ENCODE results near the gene ASB2. TPM values are rescaled to one million over a fixed set of nuclear protein-coding genes. Genes with fewer than 3 reads are reported as not detected.

ASB2 gene
- total RNA-seq, 1 experiment from 2014 or later = 0.35 TPM

- Histone ChIP-seq H3K9ac (ENCODE audit: extremely low read depth, insufficient read length, low read length) (no peak overlapping the region), H3K23ac (ENCODE audit: insufficient read length, low read depth, low read length) (no peak overlapping the region), H3K23me2 (ENCODE audit: insufficient read length, low read depth, low read length, poor library complexity, severe bottlenecking) (no peaks in the 10 kb centered on the region), H3K56ac (ENCODE audit: insufficient read length, low read depth, low read length) (no peak overlapping the region), H2BK20ac (ENCODE audit: low read depth, low read length, poor library complexity, severe bottlenecking) (no peak overlapping the region), H2BK120ac (ENCODE audit: low read depth, low read length, poor library complexity, severe bottlenecking) (no peak overlapping the region), H3K18ac (ENCODE audit: insufficient read length, low read depth, low read length) (no peak overlapping the region), H3K79me2 (ENCODE audit: insufficient read depth, low read length) (no peaks in the 10 kb centered on the region), H2BK15ac (ENCODE audit: low read depth, low read length) (no peak overlapping the region), H3K9me3 (ENCODE audit: control insufficient read depth, low read depth, low read length) (no peaks in the 10 kb centered on the region), H3K14ac (ENCODE audit: insufficient read depth, low read length) (no peak overlapping the region), H4K20me1 (ENCODE audit: control insufficient read depth, insufficient read depth, insufficient read length) (no peaks in the 10 kb centered on the region), H4K91ac (ENCODE audit: insufficient read length, low read depth, low read length) (no peak overlapping the region), H3T11ph (ENCODE audit: low read length) (no peak overlapping the region), H3K4me1 (ENCODE audit: insufficient read depth, low read length) (no peaks in the 10 kb centered on the region; the same call in 1 of the 2 replicates), H3K79me1 (ENCODE audit: insufficient read depth, low read depth, low read length, poor library complexity, severe bottlenecking) (no peaks in the 10 kb centered on the region), H2AK5ac (ENCODE audit: insufficient read length, low read length) (no peak overlapping the region), H2BK12ac (ENCODE audit: insufficient read length, low read depth, low read length) (no peak overlapping the region), H3K27me3 (ENCODE audit: insufficient read depth, low read length) (no peaks in the 10 kb centered on the region), H3K4ac (ENCODE audit: low read depth, low read length) (no peak overlapping the region), H3K4me2 (ENCODE audit: insufficient read depth, insufficient read length, low read length) (no peak overlapping the region), H3K27ac (ENCODE audit: insufficient read length, low read depth, low read length) (no peak overlapping the region), H2AFZ (ENCODE audit: low read length) (no peak overlapping the region), H4K8ac (replicated peaks; ENCODE audit: insufficient read length, low read depth, low read length) (no peak overlapping the region), H4K5ac (ENCODE audit: insufficient read length, low read depth, low read length) (no peak overlapping the region), H2BK5ac (ENCODE audit: insufficient read length, low read length) (no peak overlapping the region)
- Mint-ChIP-seq H3K27me3 (ENCODE audit: low read depth) (peaks cover 2% of the 10 kb centered on the region; the same call in 1 of the 2 replicates), H3K36me3 (ENCODE audit: insufficient read depth in 1 of 3, low read depth in 3 of 3) (no peaks in the 10 kb centered on the region), H3K4me3 (no peak overlapping the region), H3K4me1 (peaks cover 24 to 47% of the 10 kb centered on the region in 2 experiments), H3K9me3 (no peaks in the 10 kb centered on the region; a peak in 1 of 5 replicates), H3K27ac (no peak overlapping the region)
- TF ChIP-seq CTCF (conservative IDR thresholded peaks at IDR 0.05) = no peak
- DNase-seq = no peak
- no CpG with 5 or more reads among the region's 11 CpGs for whole genome bisulfite sequencing (ENCODE audit: extremely low coverage, insufficient read length, low lambda C conversion rate)
Measured at GRCh38 chr14:93980456-93981201, 4.3 kb upstream of the ASB2 start.
